ENCODE data around the gene RRP1B. TPM values are rescaled to one million over a fixed set of nuclear protein-coding genes. Genes with fewer than 3 reads are reported as not detected.

The RRP1B gene
- total RNA-seq, 1 donor from 2014 or later: 34.0 TPM

GRCh38 chr21:43735236-43736091, 76.1 kb downstream of the RRP1B start:
- DNase-seq (ENCODE audit: low read depth) (no peak), FAIRE-seq (no peak)
- Mint-ChIP-seq H3K36me3 (ENCODE audit: low read depth, unreplicated experiment) (peaks cover 27% of the 10 kb centered on the region), H3K4me1 (ENCODE audit: low read depth, unreplicated experiment) (peaks cover 40% of the 10 kb centered on the region), H3K4me3 (ENCODE audit: unreplicated experiment) (no peak overlapping the region), H3K27ac (ENCODE audit: unreplicated experiment) (no peak overlapping the region), H3K27me3 (ENCODE audit: low read depth, unreplicated experiment) (no peaks in the 10 kb centered on the region), H3K9me3 (ENCODE audit: unreplicated experiment) (peaks cover 2% of the 10 kb centered on the region)
- Histone ChIP-seq H3K9ac (ENCODE audit: low read length) (peak overlapping the region; percentile 18), H3K4me1 (ENCODE audit: insufficient read depth, low read length) (peaks cover 37% of the 10 kb centered on the region), H2AFZ (ENCODE audit: low read depth, low read length) (no peak overlapping the region), H3K9me3 (ENCODE audit: insufficient read depth, low read depth, low read length) (peaks cover 4% of the 10 kb centered on the region), H3K27me3 (ENCODE audit: insufficient read depth, low read length) (no peaks in the 10 kb centered on the region), H3K4me3 (ENCODE audit: insufficient read depth, low read depth, low read length) (no peak overlapping the region), H3K36me3 (ENCODE audit: insufficient read depth, low read length) (no peaks in the 10 kb centered on the region), H3K79me2 (ENCODE audit: insufficient read depth, low read length) (peaks cover 53% of the 10 kb centered on the region), H3K4me2 (ENCODE audit: low read length) (peak overlapping the region; percentile 73), H4K20me1 (ENCODE audit: insufficient read depth, low read length) (peaks cover 91% of the 10 kb centered on the region), H3K27ac (ENCODE audit: low read depth, low read length) (no peak overlapping the region)
- TF ChIP-seq CTCF (IDR thresholded peaks at IDR 0.05; ENCODE audit: insufficient read depth, low read depth, low read length): no peak
- no peak for TF ChIP-seq EZH2 (IDR thresholded peaks at IDR 0.05; ENCODE audit: insufficient read depth, low read length)

- Histone ChIP-seq H3K4me2 (ENCODE audit: low read length) (no peak overlapping the region), H3K79me2 (ENCODE audit: insufficient read depth, low read length) (peaks cover 44% of the 10 kb centered on the region), H3K27ac (ENCODE audit: low read depth, low read length) (no peak overlapping the region), H3K4me1 (ENCODE audit: insufficient read depth, low read length) (peaks cover 37% of the 10 kb centered on the region), H3K9me3 (ENCODE audit: insufficient read depth, low read depth, low read length) (peaks cover 4% of the 10 kb centered on the region), H3K36me3 (ENCODE audit: insufficient read depth, low read length) (no peaks in the 10 kb centered on the region), H3K4me3 (ENCODE audit: insufficient read depth, low read depth, low read length) (no peak overlapping the region), H2AFZ (ENCODE audit: low read depth, low read length) (no peak overlapping the region), H3K27me3 (ENCODE audit: insufficient read depth, low read length) (no peaks in the 10 kb centered on the region), H3K9ac (ENCODE audit: low read length) (no peak overlapping the region), H4K20me1 (ENCODE audit: insufficient read depth, low read length) (peaks cover 90% of the 10 kb centered on the region)
- H3K36me3 Mint-ChIP-seq (ENCODE audit: low read depth, unreplicated experiment): peaks cover 29% of the 10 kb centered on the region
- peaks cover 35% of the 10 kb centered on the region for H3K4me1 Mint-ChIP-seq (ENCODE audit: low read depth, unreplicated experiment)
- no peak overlapping the region for H3K4me3 Mint-ChIP-seq (ENCODE audit: unreplicated experiment)
- H3K27me3 Mint-ChIP-seq (ENCODE audit: low read depth, unreplicated experiment): no peaks in the 10 kb centered on the region
- no peak overlapping the region for H3K27ac Mint-ChIP-seq (ENCODE audit: unreplicated experiment)
- H3K9me3 Mint-ChIP-seq (ENCODE audit: unreplicated experiment): peaks cover 2% of the 10 kb centered on the region
- no peak for TF ChIP-seq EZH2 (IDR thresholded peaks at IDR 0.05; ENCODE audit: insufficient read depth, low read length)
- no peak for TF ChIP-seq CTCF (IDR thresholded peaks at IDR 0.05; ENCODE audit: insufficient read depth, low read depth, low read length)
- FAIRE-seq: no peak
- peak; percentile 27 for DNase-seq (ENCODE audit: low read depth)
Observed at GRCh38 chr21:43736224-43736883, 77.0 kb downstream of the RRP1B start.
